Hematopoietic multipotent progenitor cell treated with erythropoietin and hydrocortisone succinate and interleukin-3 and kit ligand, for 4 days (in vitro differentiated cells): ENCODE data around the gene ANKMY1.

Experiments used
- DNase-seq: peaks from one replicate; pipeline ENCODE4 v3.0.0-alpha.2; 2015

The ANKMY1 gene

GRCh38 chr2:240457223-240458043 is 100.4 kb downstream of the ANKMY1 start:
- no peak for DNase-seq

- DNase-seq = no peak
Observed at GRCh38 chr2:240456447-240457222, 101.2 kb downstream of the ANKMY1 start.

GRCh38 chr2:240455647-240456446 is 101.9 kb downstream of the ANKMY1 start:
- DNase-seq = no peak

- DNase-seq = no peak
Observed at GRCh38 chr2:240455272-240455646, 102.5 kb downstream of the ANKMY1 start.

- DNase-seq = no peak
Observed at GRCh38 chr2:240454106-240454901, 103.5 kb downstream of the ANKMY1 start.

- DNase-seq = no peak
Observed at GRCh38 chr2:240453461-240454105, 104.2 kb downstream of the ANKMY1 start.

GRCh38 chr2:240452462-240453256 is 105.1 kb downstream of the ANKMY1 start:
- DNase-seq = peak; percentile 57

- no peak for DNase-seq
Observed at GRCh38 chr2:240451791-240452461, 105.9 kb downstream of the ANKMY1 start.

- DNase-seq = no peak
Observed at GRCh38 chr2:240451108-240451611, 106.6 kb downstream of the ANKMY1 start.

GRCh38 chr2:240450532-240451107 is 107.2 kb downstream of the ANKMY1 start:
- no peak for DNase-seq

- no peak for DNase-seq
Observed at GRCh38 chr2:240449764-240450531, 107.8 kb downstream of the ANKMY1 start.

GRCh38 chr2:240448387-240449274 is 109.2 kb downstream of the ANKMY1 start:
- no peak for DNase-seq

GRCh38 chr2:240447934-240448333 is 109.9 kb downstream of the ANKMY1 start:
- DNase-seq = no peak

- no peak for DNase-seq
Observed at GRCh38 chr2:240447331-240447730, 110.5 kb downstream of the ANKMY1 start.

GRCh38 chr2:240446664-240447175 is 111.1 kb downstream of the ANKMY1 start:
- no peak for DNase-seq

- no peak for DNase-seq
Observed at GRCh38 chr2:240445961-240446663, 111.7 kb downstream of the ANKMY1 start.

- DNase-seq = no peak
Observed at GRCh38 chr2:240444464-240444863, 113.3 kb downstream of the ANKMY1 start.
